Stimulated activated CD8-positive, alpha-beta memory T cell treated with anti-CD3 and anti-CD28 coated beads, Interleukin-7, amount 100 ng/mL, for 1 hour (primary cell): ENCODE results near the gene TP53BP2.
"Not testable (repeated sequence)": the region's sequence is repeated elsewhere in the genome, so short reads cannot be mapped to it uniquely, and the experiment has no call there.

ENCODE experiments used
- DNase-seq, 2 donors: peaks; one replicate each; pipeline ENCODE4 v3.0.0-alpha.2; 2020; ENCODE audit warnings: low read depth in 2 of 2

Gene TP53BP2

GRCh38 chr1:223742856-223743517 lies 102.8 kb downstream of the TP53BP2 start:
- no peak for DNase-seq

- no peak for DNase-seq
Measured at GRCh38 chr1:223741861-223742260, 103.9 kb downstream of the TP53BP2 start.

GRCh38 chr1:223740038-223740736 lies 105.6 kb downstream of the TP53BP2 start:
- DNase-seq, result not testable (repeated sequence)

- DNase-seq, result no peak
Measured at GRCh38 chr1:223739366-223740037, 106.2 kb downstream of the TP53BP2 start.

GRCh38 chr1:223738465-223739365 lies 107.0 kb downstream of the TP53BP2 start:
- no peak for DNase-seq

GRCh38 chr1:223737342-223737741 lies 108.4 kb downstream of the TP53BP2 start:
- DNase-seq, result no peak

GRCh38 chr1:223736638-223737037 lies 109.1 kb downstream of the TP53BP2 start:
- DNase-seq, result not testable (repeated sequence)

- DNase-seq, result no peak
Measured at GRCh38 chr1:223733898-223734852, 111.6 kb downstream of the TP53BP2 start.

GRCh38 chr1:223732993-223733798 lies 112.6 kb downstream of the TP53BP2 start:
- DNase-seq, result no peak

- no peak for DNase-seq
Measured at GRCh38 chr1:223731133-223731770, 114.5 kb downstream of the TP53BP2 start.

GRCh38 chr1:223730479-223731132 lies 115.1 kb downstream of the TP53BP2 start:
- no peak for DNase-seq

- no peak for DNase-seq
Measured at GRCh38 chr1:223729906-223730305, 115.8 kb downstream of the TP53BP2 start.
